Erythroblast (primary cell): ENCODE results near the gene SLC22A23.

ENCODE experiments used
- GATA1 ChIP-seq: IDR thresholded peaks from 2 replicates; pipeline ENCODE4 v1.6.1; 2011; ENCODE audit warnings: low read depth, mild to moderate bottlenecking, control low read depth, low read length, moderate library complexity
- POLR2A ChIP-seq: IDR thresholded peaks from 2 replicates; pipeline ENCODE4 v1.6.1; 2011; ENCODE audit warnings: mild to moderate bottlenecking, low read length

- TF ChIP-seq POLR2A: no peak
- TF ChIP-seq GATA1: no peak
These were observed 152.9 kb downstream of the SLC22A23 start for GRCh38 chr6:3303795-3304411.
